SK-N-SH (cell line): ENCODE data around the gene PARD3. TPM values are rescaled to one million over a fixed set of nuclear protein-coding genes. Genes with fewer than 3 reads are reported as not detected.

Source experiments
- CTCF ChIA-PET: fragments of 300-600, 350-600 bp; formaldehyde crosslinking; extraction: SDS; loops from one replicate; lab custom pipeline; 2021; lab: Yijun Ruan, JAX
- POLR2A ChIA-PET: fragments of 350-600 bp; sonication (Branson Sonifier 250); formaldehyde crosslinking; extraction: SDS; loops from one replicate; lab custom pipeline; 2020; ENCODE audit warnings: antibody characterized with exemption, inconsistent platforms; lab: Yijun Ruan, JAX
- DNase-seq: peaks from one replicate; pipeline ENCODE4 v3.0.0; 2012
- H2AFZ ChIP-seq: fragments of 200-600 bp; sonication (generic); 2 replicates; pipeline ENCODE4 v1.8.1; 2016; ENCODE audit warnings: antibody characterized with exemption, mild to moderate bottlenecking, low read depth
- H3F3A ChIP-seq: fragments of 200-600 bp; sonication (generic); replicated peaks from 2 replicates; pipeline ENCODE3; 2016; ENCODE audit warnings: antibody characterized with exemption, mild to moderate bottlenecking; ENCODE audit not compliant: insufficient read depth
- H3K27ac ChIP-seq, 2 experiments: fragments of 200-500 bp in 1 of 2; fragments of 200-600 bp in 1 of 2; sonication (Bioruptor generic) in 1 of 2; sonication (generic), shearing (Covaris generic) in 1 of 2; 2 replicates each; pipeline versions ENCODE4 v1.5.1 to v1.6.1; 2014 to 2016; ENCODE audit warnings: low read depth in 2 of 2, inconsistent platforms in 1 of 2, low read length in 1 of 2, mild to moderate bottlenecking in 1 of 2, mixed read lengths in 1 of 2
- H3K27me3 ChIP-seq: fragments of 200-600 bp; sonication (generic), shearing (Covaris generic); 2 replicates; pipeline ENCODE4 v1.6.1; 2016; ENCODE audit warnings: mixed run types; ENCODE audit not compliant: insufficient read depth
- H3K36me3 ChIP-seq, 2 experiments: fragments of 200-500 bp in 1 of 2; fragments of 200-600 bp in 1 of 2; sonication (Bioruptor generic) in 1 of 2; sonication (generic) in 1 of 2; replicated peaks in 1 of 2; 2 replicates each; pipeline versions ENCODE3 to v1.5.1; 2014 to 2016; ENCODE audit warnings: low read length in 1 of 2, mild to moderate bottlenecking in 1 of 2; ENCODE audit not compliant: insufficient read depth in 2 of 2, control insufficient read depth in 1 of 2
- H3K4me1 ChIP-seq, 2 experiments: fragments of 200-500 bp in 1 of 2; fragments of 200-600 bp in 1 of 2; sonication (Bioruptor generic) in 1 of 2; sonication (generic), shearing (Covaris generic) in 1 of 2; 2 replicates each; pipeline versions ENCODE4 v1.5.1 to v1.6.1; 2014 to 2016; ENCODE audit warnings: low read depth in 1 of 2, low read length in 1 of 2, mixed run types in 1 of 2; ENCODE audit not compliant: insufficient read depth in 2 of 2, control insufficient read depth in 1 of 2
- H3K4me2 ChIP-seq: fragments of 200-600 bp; sonication (generic), shearing (Covaris generic); 2 replicates; pipeline ENCODE4 v1.6.1; 2017; ENCODE audit warnings: mixed run types
- H3K4me3 ChIP-seq, 2 experiments: fragments of 200-500 bp in 1 of 2; fragments of 200-600 bp in 1 of 2; sonication (Bioruptor generic) in 1 of 2; sonication (generic), shearing (Covaris generic) in 1 of 2; 2 replicates each; pipeline versions ENCODE4 v1.5.1 to v1.8.1; 2014 to 2016; ENCODE audit warnings: low read depth in 2 of 2, inconsistent platforms in 1 of 2, low read length in 1 of 2, mild to moderate bottlenecking in 1 of 2, mixed read lengths in 1 of 2, moderate library complexity in 1 of 2
- H3K79me2 ChIP-seq: fragments of 200-600 bp; sonication (generic); 2 replicates; pipeline ENCODE4 v1.8.1; 2017; ENCODE audit warnings: mild to moderate bottlenecking; ENCODE audit not compliant: insufficient read depth
- H3K9ac ChIP-seq: fragments of 200-600 bp; sonication (generic); 2 replicates; pipeline ENCODE4 v1.6.1; 2017; ENCODE audit warnings: mixed run types
- H3K9me2 ChIP-seq: fragments of 200-600 bp; sonication (generic); 2 replicates; pipeline ENCODE4 v1.6.1; 2017; ENCODE audit warnings: mixed run types
- H3K9me3 ChIP-seq: fragments of 200-600 bp; sonication (generic); 2 replicates; pipeline ENCODE4 v1.6.1; 2017; ENCODE audit warnings: mixed run types, mild to moderate bottlenecking, moderate library complexity
- H4K20me1 ChIP-seq: fragments of 200-600 bp; sonication (generic); 2 replicates; pipeline ENCODE4 v1.6.1; 2017; ENCODE audit warnings: mild to moderate bottlenecking, mixed run types; ENCODE audit not compliant: insufficient read depth
- EP300 ChIP-seq, 2 experiments: IDR thresholded peaks; 2 replicates each; pipeline versions ENCODE4 v1.4.0 to v1.6.1; 2012; ENCODE audit warnings: borderline replicate concordance in 1 of 2, low read depth in 1 of 2, low read length in 1 of 2
- EZH2phosphoT487 ChIP-seq: fragments of 200-600 bp; sonication (generic); IDR thresholded peaks from 2 replicates; pipeline ENCODE4 v1.6.1; 2017; ENCODE audit warnings: low read depth, mixed run types, mild to moderate bottlenecking, antibody characterized with exemption, moderate library complexity, borderline replicate concordance
- FOXM1 ChIP-seq: IDR thresholded peaks from 2 replicates; pipeline ENCODE4 v1.4.0; 2012; ENCODE audit warnings: low read depth, mild to moderate bottlenecking
- GABPA ChIP-seq: IDR thresholded peaks from 2 replicates; pipeline ENCODE4 v1.4.0; 2012; ENCODE audit warnings: low read depth, mild to moderate bottlenecking
- GATA2 ChIP-seq: sonication (generic); formaldehyde crosslinking; IDR thresholded peaks from 2 replicates; pipeline ENCODE4 v1.5.0; 2020; ENCODE audit warnings: mild to moderate bottlenecking, missing genetic modification reagents
- MEF2A ChIP-seq: IDR thresholded peaks from 2 replicates; pipeline ENCODE4 v1.4.0; 2012; ENCODE audit warnings: low read depth, borderline replicate concordance
- NFIC ChIP-seq: IDR thresholded peaks from 2 replicates; pipeline ENCODE4 v1.4.0; 2012; ENCODE audit warnings: borderline replicate concordance
- NRF1 ChIP-seq: IDR thresholded peaks from 2 replicates; pipeline ENCODE4 v1.6.1; 2012; ENCODE audit warnings: low read depth, mild to moderate bottlenecking, low read length
- PBX3 ChIP-seq: IDR thresholded peaks from 2 replicates; pipeline ENCODE4; 2012
- RFX5 ChIP-seq: IDR thresholded peaks from 2 replicates; pipeline ENCODE4 v1.6.1; 2012; ENCODE audit warnings: mild to moderate bottlenecking, improper control_type of control experiment, low read length
- RXRA ChIP-seq: IDR thresholded peaks from 2 replicates; pipeline ENCODE4 v1.4.0; 2012; ENCODE audit warnings: low read depth, mild to moderate bottlenecking, borderline replicate concordance
- SIN3A ChIP-seq: IDR thresholded peaks from 2 replicates; pipeline ENCODE4 v1.6.1; 2012; ENCODE audit warnings: low read depth, mild to moderate bottlenecking, low read length, moderate library complexity, borderline replicate concordance
- SMC3 ChIP-seq: IDR thresholded peaks from 2 replicates; pipeline ENCODE4 v1.6.1; 2012; ENCODE audit warnings: low read depth, low read length, improper control_type of control experiment
- TAF1 ChIP-seq: IDR thresholded peaks from 2 replicates; pipeline ENCODE4 v1.6.1; 2012; ENCODE audit warnings: low read depth, mild to moderate bottlenecking, low read length, moderate library complexity, borderline replicate concordance
- TCF12 ChIP-seq: IDR thresholded peaks from 2 replicates; pipeline ENCODE4 v1.4.0; 2012
- WGBS: methylation state at CpG from one replicate; pipeline ENCODE4 v1.1.6; 2017; ENCODE audit warnings: low lambda C conversion rate; 5-methylcytosine and 5-hydroxymethylcytosine counted together
- polyA plus RNA-seq, 3 experiments: library from polyadenylated mRNA; depleted of rRNA; stranded (reverse); fragments of >200 nt; gene quantifications; 2 replicates each; pipeline ENCODE4 v1.2.3, GENCODE V29; 2012
- TF ChIP-seq, protein P1 (sequence below): IDR thresholded peaks from 2 replicates; pipeline ENCODE4 v1.4.0; 2012; ENCODE audit warnings: low read depth, borderline replicate concordance
- TF ChIP-seq, protein P2 (sequence below): fragments of 150-350 bp; IDR thresholded peaks from 2 replicates; pipeline ENCODE4 v1.6.1; 2017; ENCODE audit warnings: antibody characterized with exemption, low read length, low read depth, borderline replicate concordance
- TF ChIP-seq, protein P3 (sequence below): IDR thresholded peaks from 2 replicates; pipeline ENCODE4 v1.6.1; 2012; ENCODE audit warnings: mild to moderate bottlenecking, low read depth, low read length, moderate library complexity
- TF ChIP-seq, protein P4 (sequence below): fragments of 200-600 bp; sonication (generic); IDR thresholded peaks from 2 replicates; pipeline ENCODE4 v1.6.1; 2017; ENCODE audit warnings: antibody characterized with exemption, mild to moderate bottlenecking, moderate library complexity
- TF ChIP-seq, protein P5 (sequence below): IDR thresholded peaks from 2 replicates; pipeline ENCODE4 v1.4.0; 2012; ENCODE audit warnings: low read depth, borderline replicate concordance

Gene PARD3
- polyA plus RNA-seq, 1 of the 3 experiments (the other 2 are of a cell fraction) = 29.4 TPM

DNA sequence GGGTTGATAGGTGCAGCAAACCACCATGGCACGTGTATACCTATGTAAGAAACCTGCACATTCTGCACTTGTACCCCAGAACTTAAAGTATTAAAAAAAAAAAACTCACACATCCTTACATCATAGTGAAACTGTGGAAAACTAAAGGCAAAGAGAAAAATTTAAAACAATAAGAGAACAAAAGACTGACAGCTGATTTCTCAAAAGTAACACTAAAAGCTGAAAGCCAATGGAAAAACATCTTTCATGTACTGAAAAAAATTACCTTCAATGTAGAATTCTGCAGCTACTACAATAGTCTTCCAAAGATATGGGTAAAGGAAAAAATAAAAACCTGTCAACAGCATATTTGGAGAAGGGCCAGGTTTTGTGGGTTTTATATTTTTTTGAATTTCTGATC lies 751.5 kb downstream of the PARD3 start:
- Histone ChIP-seq H3K9ac (no peak overlapping the region), H3K79me2 (no peaks in the 10 kb centered on the region), H3K4me1 (no peaks in the 10 kb centered on the region), H3F3A (no peaks in the 10 kb centered on the region), H3K4me3 (no peak overlapping the region), H3K9me3 (peaks cover 7% of the 10 kb centered on the region; the same call in 1 of the 2 replicates), H3K36me3 (no peaks in the 10 kb centered on the region), H3K4me2 (no peak overlapping the region), H4K20me1 (no peaks in the 10 kb centered on the region), H3K27me3 (no peaks in the 10 kb centered on the region), H3K9me2 (no peaks in the 10 kb centered on the region), H3K27ac (no peak overlapping the region), H2AFZ (no peak overlapping the region)
- 89% methylated on average over 1 of the region's 1 CpG for WGBS
- no peak for TF ChIP-seq EP300 (IDR thresholded peaks at IDR 0.05; ENCODE audit: borderline replicate concordance in 1 of 2, low read depth in 1 of 2, low read length in 1 of 2)
- TF ChIP-seq, protein P1, sequence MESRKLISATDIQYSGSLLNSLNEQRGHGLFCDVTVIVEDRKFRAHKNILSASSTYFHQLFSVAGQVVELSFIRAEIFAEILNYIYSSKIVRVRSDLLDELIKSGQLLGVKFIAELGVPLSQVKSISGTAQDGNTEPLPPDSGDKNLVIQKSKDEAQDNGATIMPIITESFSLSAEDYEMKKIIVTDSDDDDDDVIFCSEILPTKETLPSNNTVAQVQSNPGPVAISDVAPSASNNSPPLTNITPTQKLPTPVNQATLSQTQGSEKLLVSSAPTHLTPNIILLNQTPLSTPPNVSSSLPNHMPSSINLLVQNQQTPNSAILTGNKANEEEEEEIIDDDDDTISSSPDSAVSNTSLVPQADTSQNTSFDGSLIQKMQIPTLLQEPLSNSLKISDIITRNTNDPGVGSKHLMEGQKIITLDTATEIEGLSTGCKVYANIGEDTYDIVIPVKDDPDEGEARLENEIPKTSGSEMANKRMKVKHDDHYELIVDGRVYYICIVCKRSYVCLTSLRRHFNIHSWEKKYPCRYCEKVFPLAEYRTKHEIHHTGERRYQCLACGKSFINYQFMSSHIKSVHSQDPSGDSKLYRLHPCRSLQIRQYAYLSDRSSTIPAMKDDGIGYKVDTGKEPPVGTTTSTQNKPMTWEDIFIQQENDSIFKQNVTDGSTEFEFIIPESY = no peak
- TF ChIP-seq, protein P2, sequence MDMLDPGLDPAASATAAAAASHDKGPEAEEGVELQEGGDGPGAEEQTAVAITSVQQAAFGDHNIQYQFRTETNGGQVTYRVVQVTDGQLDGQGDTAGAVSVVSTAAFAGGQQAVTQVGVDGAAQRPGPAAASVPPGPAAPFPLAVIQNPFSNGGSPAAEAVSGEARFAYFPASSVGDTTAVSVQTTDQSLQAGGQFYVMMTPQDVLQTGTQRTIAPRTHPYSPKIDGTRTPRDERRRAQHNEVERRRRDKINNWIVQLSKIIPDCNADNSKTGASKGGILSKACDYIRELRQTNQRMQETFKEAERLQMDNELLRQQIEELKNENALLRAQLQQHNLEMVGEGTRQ = no peak
- TF ChIP-seq, protein P3, sequence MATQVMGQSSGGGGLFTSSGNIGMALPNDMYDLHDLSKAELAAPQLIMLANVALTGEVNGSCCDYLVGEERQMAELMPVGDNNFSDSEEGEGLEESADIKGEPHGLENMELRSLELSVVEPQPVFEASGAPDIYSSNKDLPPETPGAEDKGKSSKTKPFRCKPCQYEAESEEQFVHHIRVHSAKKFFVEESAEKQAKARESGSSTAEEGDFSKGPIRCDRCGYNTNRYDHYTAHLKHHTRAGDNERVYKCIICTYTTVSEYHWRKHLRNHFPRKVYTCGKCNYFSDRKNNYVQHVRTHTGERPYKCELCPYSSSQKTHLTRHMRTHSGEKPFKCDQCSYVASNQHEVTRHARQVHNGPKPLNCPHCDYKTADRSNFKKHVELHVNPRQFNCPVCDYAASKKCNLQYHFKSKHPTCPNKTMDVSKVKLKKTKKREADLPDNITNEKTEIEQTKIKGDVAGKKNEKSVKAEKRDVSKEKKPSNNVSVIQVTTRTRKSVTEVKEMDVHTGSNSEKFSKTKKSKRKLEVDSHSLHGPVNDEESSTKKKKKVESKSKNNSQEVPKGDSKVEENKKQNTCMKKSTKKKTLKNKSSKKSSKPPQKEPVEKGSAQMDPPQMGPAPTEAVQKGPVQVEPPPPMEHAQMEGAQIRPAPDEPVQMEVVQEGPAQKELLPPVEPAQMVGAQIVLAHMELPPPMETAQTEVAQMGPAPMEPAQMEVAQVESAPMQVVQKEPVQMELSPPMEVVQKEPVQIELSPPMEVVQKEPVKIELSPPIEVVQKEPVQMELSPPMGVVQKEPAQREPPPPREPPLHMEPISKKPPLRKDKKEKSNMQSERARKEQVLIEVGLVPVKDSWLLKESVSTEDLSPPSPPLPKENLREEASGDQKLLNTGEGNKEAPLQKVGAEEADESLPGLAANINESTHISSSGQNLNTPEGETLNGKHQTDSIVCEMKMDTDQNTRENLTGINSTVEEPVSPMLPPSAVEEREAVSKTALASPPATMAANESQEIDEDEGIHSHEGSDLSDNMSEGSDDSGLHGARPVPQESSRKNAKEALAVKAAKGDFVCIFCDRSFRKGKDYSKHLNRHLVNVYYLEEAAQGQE = no peak
- TF ChIP-seq GABPA = no peak
- TF ChIP-seq FOXM1 = no peak
- no peak for TF ChIP-seq EZH2phosphoT487
- no peak for TF ChIP-seq RFX5
- no peak for TF ChIP-seq SIN3A
- CTCF ChIA-PET = no interaction called here
- POLR2A ChIA-PET = no interaction called here
- DNase-seq = no peak

DNA sequence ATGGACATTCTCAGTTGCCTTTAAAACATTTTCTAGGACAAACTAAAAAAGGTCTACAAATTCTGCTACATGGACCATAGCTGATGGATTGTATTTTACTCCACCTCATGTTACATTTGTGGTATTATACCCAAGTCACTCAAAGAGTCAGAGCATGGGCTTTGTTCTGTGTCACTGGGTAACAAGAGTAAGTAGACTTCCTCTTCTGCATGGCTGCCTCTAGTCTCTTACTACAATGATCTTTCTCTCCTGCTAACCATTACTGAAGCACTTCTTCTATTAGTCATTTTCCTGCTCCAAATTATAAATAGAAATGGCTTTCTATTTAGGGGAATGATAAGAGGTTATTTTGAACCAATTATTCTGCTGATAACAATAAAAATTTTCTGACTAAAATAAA lies 753.3 kb downstream of the PARD3 start:
- Histone ChIP-seq H3K9me3 (peaks cover 7% of the 10 kb centered on the region; the same call in 1 of the 2 replicates), H3K79me2 (no peaks in the 10 kb centered on the region), H3F3A (no peaks in the 10 kb centered on the region), H3K27ac (no peak overlapping the region), H3K4me3 (no peak overlapping the region), H3K36me3 (no peaks in the 10 kb centered on the region), H3K4me2 (no peak overlapping the region), H3K9me2 (no peaks in the 10 kb centered on the region), H3K27me3 (no peaks in the 10 kb centered on the region), H3K9ac (no peak overlapping the region), H4K20me1 (no peaks in the 10 kb centered on the region), H3K4me1 (no peaks in the 10 kb centered on the region), H2AFZ (no peak overlapping the region)
- no peak for DNase-seq
- ChIA-PET CTCF (no interaction called here), POLR2A (no interaction called here)
- TF ChIP-seq NRF1 (no peak), PBX3 (no peak), NFIC (no peak), RXRA (no peak), MEF2A (no peak), GATA2 (CRISPR knock-in tag) (no peak), SMC3 (no peak), TCF12 (no peak), TAF1 (no peak)
- TF ChIP-seq, protein P4, sequence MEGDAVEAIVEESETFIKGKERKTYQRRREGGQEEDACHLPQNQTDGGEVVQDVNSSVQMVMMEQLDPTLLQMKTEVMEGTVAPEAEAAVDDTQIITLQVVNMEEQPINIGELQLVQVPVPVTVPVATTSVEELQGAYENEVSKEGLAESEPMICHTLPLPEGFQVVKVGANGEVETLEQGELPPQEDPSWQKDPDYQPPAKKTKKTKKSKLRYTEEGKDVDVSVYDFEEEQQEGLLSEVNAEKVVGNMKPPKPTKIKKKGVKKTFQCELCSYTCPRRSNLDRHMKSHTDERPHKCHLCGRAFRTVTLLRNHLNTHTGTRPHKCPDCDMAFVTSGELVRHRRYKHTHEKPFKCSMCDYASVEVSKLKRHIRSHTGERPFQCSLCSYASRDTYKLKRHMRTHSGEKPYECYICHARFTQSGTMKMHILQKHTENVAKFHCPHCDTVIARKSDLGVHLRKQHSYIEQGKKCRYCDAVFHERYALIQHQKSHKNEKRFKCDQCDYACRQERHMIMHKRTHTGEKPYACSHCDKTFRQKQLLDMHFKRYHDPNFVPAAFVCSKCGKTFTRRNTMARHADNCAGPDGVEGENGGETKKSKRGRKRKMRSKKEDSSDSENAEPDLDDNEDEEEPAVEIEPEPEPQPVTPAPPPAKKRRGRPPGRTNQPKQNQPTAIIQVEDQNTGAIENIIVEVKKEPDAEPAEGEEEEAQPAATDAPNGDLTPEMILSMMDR = no peak
- TF ChIP-seq, protein P5, sequence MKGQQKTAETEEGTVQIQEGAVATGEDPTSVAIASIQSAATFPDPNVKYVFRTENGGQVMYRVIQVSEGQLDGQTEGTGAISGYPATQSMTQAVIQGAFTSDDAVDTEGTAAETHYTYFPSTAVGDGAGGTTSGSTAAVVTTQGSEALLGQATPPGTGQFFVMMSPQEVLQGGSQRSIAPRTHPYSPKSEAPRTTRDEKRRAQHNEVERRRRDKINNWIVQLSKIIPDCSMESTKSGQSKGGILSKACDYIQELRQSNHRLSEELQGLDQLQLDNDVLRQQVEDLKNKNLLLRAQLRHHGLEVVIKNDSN = no peak
